Muscle layer of duodenum (tissue), 2 donors: ENCODE data around the gene MYO16.
"Not testable (repeated sequence)": the region's sequence is repeated elsewhere in the genome, so short reads cannot be mapped to it uniquely, and the experiment has no call there.

Experiments used
- H3K27ac ChIP-seq: one replicate; pipeline ENCODE4 v1.7.0; 2013; ENCODE audit warnings: mild to moderate bottlenecking, low read length
- H3K27me3 ChIP-seq: one replicate; pipeline ENCODE4 v1.7.0; 2013; ENCODE audit warnings: low read depth, mild to moderate bottlenecking, control low read depth, low read length
- H3K36me3 ChIP-seq, 2 donors: one replicate each; pipeline ENCODE4 v1.7.0; 2013; ENCODE audit warnings: low read length in 2 of 2, control low read depth in 1 of 2, mild to moderate bottlenecking in 1 of 2; ENCODE audit not compliant: insufficient read depth in 2 of 2, control insufficient read depth in 1 of 2
- H3K4me1 ChIP-seq, 2 donors: one replicate each; pipeline ENCODE4 v1.7.0; 2013; ENCODE audit warnings: low read length in 2 of 2, mild to moderate bottlenecking in 2 of 2, control low read depth in 1 of 2, moderate library complexity in 1 of 2; ENCODE audit not compliant: insufficient read depth in 2 of 2, control insufficient read depth in 1 of 2
- H3K4me3 ChIP-seq, 2 donors: one replicate each; pipeline ENCODE4 v1.7.0; 2013; ENCODE audit warnings: low read length in 2 of 2, low read depth in 1 of 2, mild to moderate bottlenecking in 1 of 2
- H3K9me3 ChIP-seq, 2 donors: one replicate each; pipeline ENCODE4 v1.7.0; 2013; ENCODE audit warnings: low read length in 2 of 2, control low read depth in 1 of 2, mild to moderate bottlenecking in 1 of 2; ENCODE audit not compliant: control insufficient read depth in 1 of 2
- donor health status: healthy.

Gene MYO16

GRCh38 chr13:109205315-109205714 lies 575.9 kb downstream of the MYO16 start:
- Histone ChIP-seq H3K27ac (no peak overlapping the region), H3K36me3 (no peaks in the 10 kb centered on the region), H3K4me3 (no peak overlapping the region), H3K9me3 (no peaks in the 10 kb centered on the region), H3K27me3 (no peaks in the 10 kb centered on the region), H3K4me1 (no peaks in the 10 kb centered on the region)

- Histone ChIP-seq H3K4me1 (no peaks in the 10 kb centered on the region), H3K36me3 (no peaks in the 10 kb centered on the region), H3K27ac (no peak overlapping the region), H3K4me3 (no peak overlapping the region), H3K27me3 (no peaks in the 10 kb centered on the region), H3K9me3 (no peaks in the 10 kb centered on the region)
These were observed 577.2 kb downstream of the MYO16 start for GRCh38 chr13:109206616-109207015.

- Histone ChIP-seq H3K4me1 (no peaks in the 10 kb centered on the region), H3K36me3 (no peaks in the 10 kb centered on the region), H3K27ac (no peak overlapping the region), H3K27me3 (no peaks in the 10 kb centered on the region), H3K4me3 (no peak overlapping the region), H3K9me3 (no peaks in the 10 kb centered on the region)
These were observed 578.2 kb downstream of the MYO16 start for GRCh38 chr13:109207622-109208021.

- Histone ChIP-seq H3K4me3 (no peak overlapping the region), H3K36me3 (no peaks in the 10 kb centered on the region), H3K27me3 (no peaks in the 10 kb centered on the region), H3K9me3 (no peaks in the 10 kb centered on the region), H3K4me1 (no peaks in the 10 kb centered on the region), H3K27ac (no peak overlapping the region)
These were observed 579.1 kb downstream of the MYO16 start for GRCh38 chr13:109208522-109208921.

GRCh38 chr13:109209526-109209925 lies 580.1 kb downstream of the MYO16 start:
- Histone ChIP-seq H3K27me3 (no peaks in the 10 kb centered on the region), H3K4me1 (no peaks in the 10 kb centered on the region), H3K27ac (no peak overlapping the region), H3K9me3 (no peaks in the 10 kb centered on the region), H3K36me3 (no peaks in the 10 kb centered on the region), H3K4me3 (no peak overlapping the region)

GRCh38 chr13:109211616-109212015 lies 582.2 kb downstream of the MYO16 start:
- H3K36me3 ChIP-seq: no peaks in the 10 kb centered on the region
- no peak overlapping the region for H3K4me3 ChIP-seq
- no peaks in the 10 kb centered on the region for H3K9me3 ChIP-seq
- H3K4me1 ChIP-seq: no peaks in the 10 kb centered on the region
- no peak overlapping the region for H3K27ac ChIP-seq
- no peaks in the 10 kb centered on the region for H3K27me3 ChIP-seq

- no peak overlapping the region for H3K4me3 ChIP-seq
- H3K27ac ChIP-seq: no peak overlapping the region
These were observed 583.2 kb downstream of the MYO16 start for GRCh38 chr13:109212650-109213049.

GRCh38 chr13:109213714-109214113 lies 584.3 kb downstream of the MYO16 start:
- no peaks in the 10 kb centered on the region for H3K4me1 ChIP-seq
- no peaks in the 10 kb centered on the region for H3K36me3 ChIP-seq
- H3K4me3 ChIP-seq: no peak overlapping the region
- H3K27me3 ChIP-seq: no peaks in the 10 kb centered on the region
- H3K9me3 ChIP-seq: no peaks in the 10 kb centered on the region
- H3K27ac ChIP-seq: no peak overlapping the region

More at GRCh38 chr13:109212650-109213049, 583.2 kb downstream of the MYO16 start:
- H3K36me3 ChIP-seq: no peaks in the 10 kb centered on the region
- no peaks in the 10 kb centered on the region for H3K27me3 ChIP-seq
- H3K9me3 ChIP-seq: no peaks in the 10 kb centered on the region
- H3K4me1 ChIP-seq: no peaks in the 10 kb centered on the region

- Histone ChIP-seq H3K4me3 (no peak overlapping the region), H3K27me3 (no peaks in the 10 kb centered on the region), H3K36me3 (no peaks in the 10 kb centered on the region), H3K9me3 (no peaks in the 10 kb centered on the region), H3K4me1 (no peaks in the 10 kb centered on the region), H3K27ac (no peak overlapping the region)
These were observed 585.0 kb downstream of the MYO16 start for GRCh38 chr13:109214393-109214792.

- no peaks in the 10 kb centered on the region for H3K27me3 ChIP-seq
- H3K4me3 ChIP-seq: no peak overlapping the region
- H3K9me3 ChIP-seq: no peaks in the 10 kb centered on the region
- H3K27ac ChIP-seq: no peak overlapping the region
- H3K4me1 ChIP-seq: no peaks in the 10 kb centered on the region
- no peaks in the 10 kb centered on the region for H3K36me3 ChIP-seq
These were observed 586.0 kb downstream of the MYO16 start for GRCh38 chr13:109215377-109215776.

- not testable (repeated sequence) for H3K27ac ChIP-seq, H3K27me3 ChIP-seq, H3K4me3 ChIP-seq, H3K4me1 ChIP-seq, H3K9me3 ChIP-seq, H3K36me3 ChIP-seq
These were observed 588.1 kb downstream of the MYO16 start for GRCh38 chr13:109217510-109217909.

- H3K27me3 ChIP-seq: no peaks in the 10 kb centered on the region
- no peaks in the 10 kb centered on the region for H3K4me1 ChIP-seq
- H3K27ac ChIP-seq: no peak overlapping the region
- peaks cover 0 to 17% of the 10 kb centered on the region in 2 donors for H3K9me3 ChIP-seq
- no peak overlapping the region for H3K4me3 ChIP-seq
- no peaks in the 10 kb centered on the region for H3K36me3 ChIP-seq
These were observed 591.2 kb downstream of the MYO16 start for GRCh38 chr13:109220631-109221030.
